Fibroblast of mammary gland (primary cell): ENCODE measurements around the gene TSPAN14.
A peak's percentile ranks its signal among the peaks of the same experiment; 100 is the strongest.
"Not testable (repeated sequence)": the region's sequence is repeated elsewhere in the genome, so short reads cannot be mapped to it uniquely, and the experiment has no call there.

ENCODE experiments used
- DNase-seq: peaks from one replicate; pipeline ENCODE4 v3.0.0-alpha.2; 2010; ENCODE audit warnings: low read depth
- H3K4me3 ChIP-seq: 2 replicates; pipeline ENCODE4 v1.5.1; 2011; ENCODE audit warnings: low read depth, mild to moderate bottlenecking, low read length, moderate library complexity; ENCODE audit not compliant: control insufficient read depth
- CTCF ChIP-seq: conservative IDR thresholded peaks from 2 replicates; pipeline ENCODE4 v1.5.1; 2011; ENCODE audit warnings: low read depth, low read length, inconsistent platforms; ENCODE audit not compliant: control insufficient read depth, insufficient read depth

The TSPAN14 gene

DNA sequence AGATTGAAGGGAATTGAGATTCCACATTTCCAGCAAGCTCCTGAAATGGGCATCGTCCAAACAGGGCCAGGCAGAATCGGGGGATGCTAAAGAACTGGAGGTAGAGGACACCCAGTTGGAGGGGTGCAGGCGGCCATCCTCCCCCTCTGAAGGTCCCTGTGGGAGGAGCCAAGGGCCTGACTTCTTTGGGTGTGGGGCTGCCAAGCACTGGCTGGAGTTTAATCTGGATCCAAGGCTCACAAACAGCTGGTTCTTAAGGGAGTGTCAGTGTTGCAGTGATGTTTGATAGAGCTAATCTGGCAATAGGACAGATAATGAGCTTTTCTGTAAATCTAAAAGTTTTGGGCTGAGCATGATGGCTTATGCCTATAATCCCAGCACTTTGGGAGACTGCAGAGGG lies 20.8 kb downstream of the TSPAN14 start:
- no peak for DNase-seq
- no peak overlapping the region for H3K4me3 ChIP-seq
- TF ChIP-seq CTCF = no peak

- not testable (repeated sequence) for H3K4me3 ChIP-seq, DNase-seq
Measured at GRCh38 chr10:80475641-80476040, 21.5 kb downstream of the TSPAN14 start.

- no peak for TF ChIP-seq CTCF
- no peak for DNase-seq
- H3K4me3 ChIP-seq = no peak overlapping the region
Measured at GRCh38 chr10:80476685-80477084, 22.6 kb downstream of the TSPAN14 start.

DNA sequence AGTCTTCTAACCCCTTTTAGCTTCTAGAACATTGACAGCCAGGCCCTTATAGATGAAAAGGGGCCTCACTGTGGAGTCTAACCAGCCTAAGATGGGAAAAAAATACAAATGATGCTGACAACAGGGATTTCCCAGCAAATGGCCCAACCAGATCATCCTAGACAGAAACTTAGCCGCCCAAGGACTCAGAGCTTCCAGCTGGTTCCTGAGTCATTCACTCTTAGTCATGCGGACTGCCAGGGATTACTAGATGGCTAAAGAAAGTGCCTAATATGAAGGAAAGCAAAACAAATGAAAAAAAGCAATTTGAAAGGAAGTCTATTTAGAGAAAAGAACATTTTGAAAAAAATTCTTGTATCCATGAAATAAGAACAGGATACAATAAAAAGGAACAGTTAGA lies 23.7 kb downstream of the TSPAN14 start:
- peak; percentile 94 for DNase-seq
- no peak for TF ChIP-seq CTCF
- H3K4me3 ChIP-seq = no peak overlapping the region

DNA sequence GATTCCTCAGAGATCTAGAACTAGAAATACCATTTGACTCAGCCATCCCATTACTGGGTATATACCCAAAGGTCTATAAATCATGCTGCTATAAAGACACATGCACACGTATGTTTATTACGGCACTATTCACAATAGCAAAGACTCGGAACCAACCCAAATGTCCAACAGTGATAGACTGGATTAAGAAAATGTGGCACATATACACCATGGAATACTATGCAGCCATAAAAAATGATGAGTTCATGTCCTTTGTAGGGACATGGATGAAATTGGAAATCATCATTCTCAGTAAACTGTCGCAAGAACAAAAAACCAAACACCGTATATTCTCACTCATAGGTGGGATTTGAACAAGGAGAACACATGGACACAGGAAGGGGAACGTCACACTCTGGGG lies 26.3 kb downstream of the TSPAN14 start:
- not testable (repeated sequence) for DNase-seq, H3K4me3 ChIP-seq

DNA sequence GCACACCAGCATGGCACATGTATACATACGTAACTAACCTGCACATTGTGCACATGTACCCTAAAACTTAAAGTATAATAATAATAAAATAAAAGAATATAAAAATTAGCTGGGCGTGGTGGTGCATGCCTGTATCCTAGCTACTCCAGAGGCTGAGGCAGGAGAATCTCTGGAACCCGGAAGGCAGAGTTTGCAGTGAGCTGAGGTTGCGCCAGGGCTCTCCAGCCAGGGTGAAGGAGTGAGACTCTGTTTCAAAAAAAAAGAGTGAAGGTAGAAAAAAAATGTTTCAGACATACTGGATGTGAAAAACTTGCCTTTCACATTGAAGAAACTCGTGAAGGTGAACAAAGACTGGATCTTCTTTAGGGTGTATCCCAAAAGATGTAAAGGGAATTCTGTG lies 26.7 kb downstream of the TSPAN14 start:
- H3K4me3 ChIP-seq = no peak overlapping the region
- no peak for DNase-seq
- TF ChIP-seq CTCF = no peak

DNA sequence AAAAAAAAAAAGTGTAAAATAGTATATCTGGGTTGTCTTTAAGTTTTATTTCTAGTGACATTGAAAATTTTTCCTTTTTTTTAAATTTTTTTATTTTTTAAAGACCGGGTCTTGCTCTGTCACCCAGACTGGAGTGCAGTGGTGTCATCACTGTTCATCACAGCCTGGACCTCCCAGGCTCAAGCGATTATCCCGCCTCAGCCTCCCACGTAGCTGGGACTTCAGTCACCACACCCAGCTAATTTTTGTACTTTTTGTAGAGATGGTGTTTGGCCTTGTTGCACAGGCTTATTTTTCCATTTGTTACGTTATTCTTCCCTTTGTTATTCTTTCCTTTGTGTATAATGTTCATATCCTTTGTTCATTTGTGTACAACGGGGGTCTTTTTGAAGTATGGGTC lies 30.1 kb downstream of the TSPAN14 start:
- no peak overlapping the region for H3K4me3 ChIP-seq
- TF ChIP-seq CTCF = no peak
- DNase-seq = no peak

DNA sequence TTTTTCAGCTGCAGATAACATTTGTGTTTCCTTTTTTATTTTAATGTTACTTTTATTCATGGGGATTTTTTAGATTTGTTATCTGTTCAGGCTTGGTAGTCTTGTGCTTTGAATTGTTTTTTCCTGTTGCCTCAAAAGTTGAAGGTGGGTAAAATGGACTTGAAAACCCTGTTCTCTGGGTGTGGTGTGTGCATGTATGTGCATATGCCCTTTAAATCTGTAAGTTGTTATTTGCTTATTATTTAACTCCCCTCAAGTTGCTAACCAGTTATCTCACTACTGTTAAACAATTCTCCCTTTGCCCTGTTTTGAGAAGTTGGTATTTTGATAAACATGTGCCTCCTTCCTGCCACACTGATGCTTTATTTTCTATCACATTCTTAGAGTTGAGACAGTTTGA lies 30.6 kb downstream of the TSPAN14 start:
- no peak overlapping the region for H3K4me3 ChIP-seq
- DNase-seq = no peak
- no peak for TF ChIP-seq CTCF
